CD14-positive monocyte (primary cell): ENCODE results near the gene CTF1. TPM values are rescaled to one million over a fixed set of nuclear protein-coding genes. Genes with fewer than 3 reads are reported as not detected.

ENCODE experiments used
- DNase-seq, 3 donors: peaks; one replicate each; pipeline ENCODE4 v3.0.0-alpha.2; 2011 to 2022
- H2AFZ ChIP-seq: 2 replicates; pipeline ENCODE4 v1.6.0; 2012; ENCODE audit warnings: mild to moderate bottlenecking, low read depth, low read length, inconsistent platforms; ENCODE audit not compliant: insufficient read depth, poor library complexity, severe bottlenecking
- H3K27ac ChIP-seq, 2 donors: 1 replicate in 1 of 2; 2 replicates in 1 of 2; pipeline ENCODE4 v1.5.1; 2012 to 2013; ENCODE audit warnings: low read length in 2 of 2, control low read depth in 1 of 2, inconsistent platforms in 1 of 2, low read depth in 1 of 2, mild to moderate bottlenecking in 1 of 2
- H3K27me3 ChIP-seq, 2 donors: one replicate each; pipeline versions ENCODE4 v1.6.0 to v1.6.1; 2011 to 2013; ENCODE audit warnings: low read length in 2 of 2; ENCODE audit not compliant: control insufficient read depth in 2 of 2, insufficient read depth in 2 of 2
- H3K36me3 ChIP-seq, 2 donors: replicated peaks in 1 of 2; 1 replicate in 1 of 2; 2 replicates in 1 of 2; pipeline versions ENCODE4 v1.5.1 to v1.6.1; 2012 to 2013; ENCODE audit warnings: low read length in 2 of 2, control low read depth in 1 of 2, inconsistent platforms in 1 of 2, mild to moderate bottlenecking in 1 of 2; ENCODE audit not compliant: insufficient read depth in 2 of 2, control insufficient read depth in 1 of 2
- H3K4me1 ChIP-seq, 2 donors: 1 replicate in 1 of 2; 2 replicates in 1 of 2; pipeline versions ENCODE4 v1.5.1 to v1.6.1; 2012 to 2013; ENCODE audit warnings: low read length in 2 of 2, control low read depth in 1 of 2, inconsistent platforms in 1 of 2, mild to moderate bottlenecking in 1 of 2, moderate library complexity in 1 of 2; ENCODE audit not compliant: insufficient read depth in 2 of 2, control insufficient read depth in 1 of 2
- H3K4me2 ChIP-seq: replicated peaks from 2 replicates; pipeline ENCODE3; 2012; ENCODE audit warnings: low read length, moderate library complexity, mild to moderate bottlenecking; ENCODE audit not compliant: poor library complexity, severe bottlenecking; ENCODE audit errors: extremely low read depth
- H3K4me3 ChIP-seq, 3 experiments: fragments of 200-600 bp in 1 of 3; sonication (generic) in 1 of 3; replicated peaks in 1 of 3; 1 replicate in 2 of 3; 2 replicates in 1 of 3; pipeline ENCODE4 v1.5.1; 2011 to 2013; ENCODE audit warnings: low read length in 3 of 3, mild to moderate bottlenecking in 3 of 3, control low read depth in 2 of 3, low read depth in 2 of 3, inconsistent platforms in 1 of 3, moderate library complexity in 1 of 3
- H3K79me2 ChIP-seq: 2 replicates; pipeline ENCODE4 v1.6.0; 2012; ENCODE audit warnings: mild to moderate bottlenecking, control low read depth, inconsistent platforms, low read length, moderate library complexity; ENCODE audit not compliant: insufficient read depth
- H3K9ac ChIP-seq: 2 replicates; pipeline ENCODE4 v1.6.0; 2017; ENCODE audit warnings: low read length, mild to moderate bottlenecking; ENCODE audit not compliant: insufficient read depth, poor library complexity, severe bottlenecking
- H3K9me3 ChIP-seq, 2 donors: replicated peaks in 1 of 2; 1 replicate in 1 of 2; 2 replicates in 1 of 2; pipeline versions ENCODE4 v1.5.1 to v1.6.1; 2012 to 2013; ENCODE audit warnings: low read length in 2 of 2, control low read depth in 1 of 2; ENCODE audit not compliant: control insufficient read depth in 1 of 2, insufficient read depth in 1 of 2
- H4K20me1 ChIP-seq: 2 replicates; pipeline ENCODE4 v1.6.0; 2012; ENCODE audit warnings: mild to moderate bottlenecking, low read length, control low read depth, moderate library complexity; ENCODE audit not compliant: insufficient read depth
- H3K27ac Mint-ChIP-seq, 7 donors: one replicate each; pipeline ENCODE4 v1.8.0; 2020; ENCODE audit warnings: mild to moderate bottlenecking in 7 of 7, mixed read lengths in 7 of 7, moderate library complexity in 6 of 7, inconsistent platforms in 2 of 7
- H3K27me3 Mint-ChIP-seq, 3 donors: one replicate each; pipeline ENCODE4 v1.8.0; 2021 to 2022; ENCODE audit warnings: low read depth in 3 of 3, mild to moderate bottlenecking in 3 of 3, mixed read lengths in 3 of 3, moderate library complexity in 3 of 3, inconsistent platforms in 1 of 3
- H3K36me3 Mint-ChIP-seq, 2 donors: one replicate each; pipeline ENCODE4 v1.8.0; 2020; ENCODE audit warnings: mixed read lengths in 2 of 2, inconsistent platforms in 1 of 2, mild to moderate bottlenecking in 1 of 2
- H3K4me1 Mint-ChIP-seq: one replicate; pipeline ENCODE4 v1.8.0; 2020; ENCODE audit warnings: mild to moderate bottlenecking, mixed read lengths
- H3K4me3 Mint-ChIP-seq, 2 donors: one replicate each; pipeline ENCODE4 v1.8.0; 2020; ENCODE audit warnings: mild to moderate bottlenecking in 2 of 2, mixed read lengths in 2 of 2, moderate library complexity in 1 of 2
- H3K9me3 Mint-ChIP-seq, 7 donors: one replicate each; pipeline ENCODE4 v1.8.0; 2020 to 2022; ENCODE audit warnings: mixed read lengths in 7 of 7, mild to moderate bottlenecking in 6 of 7, moderate library complexity in 6 of 7, inconsistent platforms in 2 of 7
- CTCF ChIP-seq: fragments of 200-600 bp; IDR thresholded peaks from one replicate; pipeline ENCODE4 v1.8.0; 2022; ENCODE audit warnings: antibody characterized with exemption, mild to moderate bottlenecking
- WGBS: methylation state at CpG from one replicate; pipeline ENCODE4 v1.1.5; 2013; ENCODE audit warnings: missing lambda C conversion rate; ENCODE audit not compliant: insufficient coverage; 5-methylcytosine and 5-hydroxymethylcytosine counted together
- intact Hi-C, 2 donors: fragments of 100-400 bp; cut with micrococcal nuclease; formaldehyde crosslinking; loops; one replicate each; pipeline versions ENCODE4 v1.15.0 to v1.15.1; 2023
- polyA plus RNA-seq, 3 donors: library from polyadenylated mRNA; depleted of rRNA in 1 of 3; unstranded in 2 of 3; stranded (reverse) in 1 of 3; fragments of 300-500 nt in 2 of 3; fragments of >200 nt in 1 of 3; fragmentation: Illumina TruSeq in 2 of 3; gene quantifications; 1 replicate in 2 of 3; 2 replicates in 1 of 3; pipeline ENCODE4 v1.2.3, GENCODE V29; 2012 to 2021

Gene CTF1
- polyA plus RNA-seq, 3 donors = 0.93 TPM; not detected in 2

- H3K4me1 ChIP-seq = peaks cover 25 to 28% of the 10 kb centered on the region in 2 donors
- intact Hi-C loops = loop anchor here in 1 of 2 donors (10.0 kb wide), 1 partner anchor 144 kb away; the partner anchor contains the start of gene VKORC1
- H4K20me1 ChIP-seq = peaks cover 63% of the 10 kb centered on the region
- Mint-ChIP-seq H3K27ac (peak overlapping the region in 1 of 7 donors; percentile 61), H3K4me3 (no peak overlapping the region), H3K9me3 (peaks cover 0 to 1% (median 0%) of the 10 kb centered on the region in 7 donors), H3K36me3 (peaks cover 4 to 31% of the 10 kb centered on the region in 2 donors), H3K27me3 (peaks cover 0 to 4% (median 0%) of the 10 kb centered on the region in 3 donors), H3K4me1 (peaks cover 22% of the 10 kb centered on the region)
- peaks cover 44% of the 10 kb centered on the region for H3K79me2 ChIP-seq
- H3K27ac ChIP-seq = no peak overlapping the region
- no peak overlapping the region for H3K9ac ChIP-seq
- no peaks in the 10 kb centered on the region for H3K27me3 ChIP-seq
- no peak for TF ChIP-seq CTCF
- no peaks in the 10 kb centered on the region for H3K9me3 ChIP-seq
- peaks cover 17 to 31% of the 10 kb centered on the region in 2 donors for H3K36me3 ChIP-seq
- no peak overlapping the region for H2AFZ ChIP-seq
- H3K4me2 ChIP-seq = peak overlapping the region; percentile 99
- DNase-seq = no peak
- 100% methylated on average over 1 of the region's 1 CpG for WGBS
- peak overlapping the region in 1 of 3 experiments; percentile 99 for H3K4me3 ChIP-seq
Observed at GRCh38 chr16:30951193-30951592, 54.8 kb downstream of the CTF1 start.

- Mint-ChIP-seq H3K36me3 (peaks cover 4 to 25% of the 10 kb centered on the region in 2 donors), H3K4me1 (peaks cover 22% of the 10 kb centered on the region), H3K27me3 (peaks cover 0 to 3% (median 0%) of the 10 kb centered on the region in 3 donors), H3K4me3 (no peak overlapping the region), H3K9me3 (peaks cover 0 to 1% (median 0%) of the 10 kb centered on the region in 7 donors), H3K27ac (peak overlapping the region in 2 of 7 donors; percentile 61 to 69)
- Histone ChIP-seq H3K4me3 (no peak overlapping the region), H4K20me1 (peaks cover 65% of the 10 kb centered on the region), H3K4me2 (no peak overlapping the region), H3K9me3 (no peaks in the 10 kb centered on the region), H3K27me3 (no peaks in the 10 kb centered on the region), H3K27ac (peak overlapping the region in 1 of 2 donors; percentile 31), H2AFZ (no peak overlapping the region), H3K36me3 (peaks cover 14 to 26% of the 10 kb centered on the region in 2 donors), H3K79me2 (peaks cover 44% of the 10 kb centered on the region), H3K9ac (no peak overlapping the region), H3K4me1 (peaks cover 26 to 32% of the 10 kb centered on the region in 2 donors)
- WGBS = 81% methylated on average over 2 of the region's 3 CpGs
- intact Hi-C loops = loop anchor here in 1 of 2 donors (10.0 kb wide), 1 partner anchor 143 kb away; the partner anchor contains the start of gene VKORC1
- DNase-seq = no peak
- no peak for TF ChIP-seq CTCF
Observed at GRCh38 chr16:30951750-30952149, 55.3 kb downstream of the CTF1 start.
